ENCODE data around the gene FOXJ3. TPM values are rescaled to one million over a fixed set of nuclear protein-coding genes. Genes with fewer than 3 reads are reported as not detected.
A peak's percentile ranks its signal among the peaks of the same experiment; 100 is the strongest.

Gene FOXJ3
- total and polyA plus RNA-seq, 2 of the 13 experiments (the other 11 are each of a cell fraction or from before 2014, with no cell fraction given), result 16.6 to 48.5 TPM

DNA sequence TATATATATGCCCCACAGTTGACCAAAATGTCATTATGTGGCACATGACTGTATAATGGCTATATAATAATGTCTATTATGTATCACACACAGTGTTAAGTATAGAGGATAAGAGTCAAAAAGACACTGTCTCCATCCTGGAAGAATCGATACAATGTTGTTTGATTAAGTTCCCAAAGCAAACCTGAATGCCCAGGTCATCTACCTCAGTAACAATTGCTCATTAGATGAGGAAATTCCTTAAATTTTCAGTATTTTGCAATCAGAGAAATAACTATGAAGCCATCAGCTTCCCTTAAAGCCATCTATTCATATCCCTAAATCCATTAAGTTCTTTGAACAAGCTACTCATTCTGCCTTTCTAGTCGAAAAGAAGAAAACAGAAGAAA is 10.0 kb downstream of the FOXJ3 start (continued):
- TF ChIP-seq, protein P1, sequence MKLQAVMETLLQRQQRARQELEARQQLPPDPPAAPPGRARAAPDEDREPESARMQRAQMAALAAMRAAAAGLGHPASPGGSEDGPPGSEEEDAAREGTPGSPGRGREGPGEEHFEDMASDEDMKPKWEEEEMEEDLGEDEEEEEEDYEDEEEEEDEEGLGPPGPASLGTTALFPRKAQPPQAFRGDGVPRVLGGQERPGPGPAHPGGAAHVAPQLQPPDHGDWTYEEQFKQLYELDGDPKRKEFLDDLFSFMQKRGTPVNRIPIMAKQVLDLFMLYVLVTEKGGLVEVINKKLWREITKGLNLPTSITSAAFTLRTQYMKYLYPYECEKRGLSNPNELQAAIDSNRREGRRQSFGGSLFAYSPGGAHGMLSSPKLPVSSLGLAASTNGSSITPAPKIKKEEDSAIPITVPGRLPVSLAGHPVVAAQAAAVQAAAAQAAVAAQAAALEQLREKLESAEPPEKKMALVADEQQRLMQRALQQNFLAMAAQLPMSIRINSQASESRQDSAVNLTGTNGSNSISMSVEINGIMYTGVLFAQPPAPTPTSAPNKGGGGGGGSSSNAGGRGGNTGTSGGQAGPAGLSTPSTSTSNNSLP (IDR thresholded peaks at IDR 0.05; ENCODE audit: low read depth, low read length), result peak; percentile 73; the same call in 1 of the 2 replicates
- no peak for TF ChIP-seq HMGA1 (CRISPR knock-in tag; conservative IDR thresholded peaks at IDR 0.05)
- no peak for TF ChIP-seq ZNF775 (CRISPR knock-in tag; IDR thresholded peaks at IDR 0.05; ENCODE audit: borderline replicate concordance)
- TF ChIP-seq ZNF792 (CRISPR knock-in tag; IDR thresholded peaks at IDR 0.05), result no peak
- TF ChIP-seq MEF2D (CRISPR knock-in tag; IDR thresholded peaks at IDR 0.05), result no peak
- no peak for TF ChIP-seq MBNL3 (CRISPR knock-in tag; conservative IDR thresholded peaks at IDR 0.05)
- TF ChIP-seq FOSL1 (CRISPR knock-in tag; IDR thresholded peaks at IDR 0.05; ENCODE audit: borderline replicate concordance), result no peak
- peak; percentile 93 for TF ChIP-seq ONECUT2 (CRISPR knock-in tag; IDR thresholded peaks at IDR 0.05)
- TF ChIP-seq FOXK1 (CRISPR knock-in tag; IDR thresholded peaks at IDR 0.05; ENCODE audit: borderline replicate concordance, low read depth), result no peak
- peak; percentile 15; the same call in 1 of the 2 replicates for TF ChIP-seq KDM1A (CRISPR knock-in tag; IDR thresholded peaks at IDR 0.05)
- TF ChIP-seq, protein P2, sequence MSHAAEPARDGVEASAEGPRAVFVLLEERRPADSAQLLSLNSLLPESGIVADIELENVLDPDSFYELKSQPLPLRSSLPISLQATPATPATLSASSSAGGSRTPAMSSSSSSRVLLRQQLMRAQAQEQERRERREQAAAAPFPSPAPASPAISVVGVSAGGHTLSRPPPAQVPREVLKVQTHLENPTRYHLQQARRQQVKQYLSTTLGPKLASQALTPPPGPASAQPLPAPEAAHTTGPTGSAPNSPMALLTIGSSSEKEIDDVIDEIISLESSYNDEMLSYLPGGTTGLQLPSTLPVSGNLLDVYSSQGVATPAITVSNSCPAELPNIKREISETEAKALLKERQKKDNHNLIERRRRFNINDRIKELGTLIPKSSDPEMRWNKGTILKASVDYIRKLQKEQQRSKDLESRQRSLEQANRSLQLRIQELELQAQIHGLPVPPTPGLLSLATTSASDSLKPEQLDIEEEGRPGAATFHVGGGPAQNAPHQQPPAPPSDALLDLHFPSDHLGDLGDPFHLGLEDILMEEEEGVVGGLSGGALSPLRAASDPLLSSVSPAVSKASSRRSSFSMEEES (CRISPR knock-in tag; IDR thresholded peaks at IDR 0.05), result no peak
- peak; percentile 29; the same call in 1 of the 2 replicates for TF ChIP-seq FOXA3 (CRISPR knock-in tag; IDR thresholded peaks at IDR 0.05)
- TF ChIP-seq, protein P3, sequence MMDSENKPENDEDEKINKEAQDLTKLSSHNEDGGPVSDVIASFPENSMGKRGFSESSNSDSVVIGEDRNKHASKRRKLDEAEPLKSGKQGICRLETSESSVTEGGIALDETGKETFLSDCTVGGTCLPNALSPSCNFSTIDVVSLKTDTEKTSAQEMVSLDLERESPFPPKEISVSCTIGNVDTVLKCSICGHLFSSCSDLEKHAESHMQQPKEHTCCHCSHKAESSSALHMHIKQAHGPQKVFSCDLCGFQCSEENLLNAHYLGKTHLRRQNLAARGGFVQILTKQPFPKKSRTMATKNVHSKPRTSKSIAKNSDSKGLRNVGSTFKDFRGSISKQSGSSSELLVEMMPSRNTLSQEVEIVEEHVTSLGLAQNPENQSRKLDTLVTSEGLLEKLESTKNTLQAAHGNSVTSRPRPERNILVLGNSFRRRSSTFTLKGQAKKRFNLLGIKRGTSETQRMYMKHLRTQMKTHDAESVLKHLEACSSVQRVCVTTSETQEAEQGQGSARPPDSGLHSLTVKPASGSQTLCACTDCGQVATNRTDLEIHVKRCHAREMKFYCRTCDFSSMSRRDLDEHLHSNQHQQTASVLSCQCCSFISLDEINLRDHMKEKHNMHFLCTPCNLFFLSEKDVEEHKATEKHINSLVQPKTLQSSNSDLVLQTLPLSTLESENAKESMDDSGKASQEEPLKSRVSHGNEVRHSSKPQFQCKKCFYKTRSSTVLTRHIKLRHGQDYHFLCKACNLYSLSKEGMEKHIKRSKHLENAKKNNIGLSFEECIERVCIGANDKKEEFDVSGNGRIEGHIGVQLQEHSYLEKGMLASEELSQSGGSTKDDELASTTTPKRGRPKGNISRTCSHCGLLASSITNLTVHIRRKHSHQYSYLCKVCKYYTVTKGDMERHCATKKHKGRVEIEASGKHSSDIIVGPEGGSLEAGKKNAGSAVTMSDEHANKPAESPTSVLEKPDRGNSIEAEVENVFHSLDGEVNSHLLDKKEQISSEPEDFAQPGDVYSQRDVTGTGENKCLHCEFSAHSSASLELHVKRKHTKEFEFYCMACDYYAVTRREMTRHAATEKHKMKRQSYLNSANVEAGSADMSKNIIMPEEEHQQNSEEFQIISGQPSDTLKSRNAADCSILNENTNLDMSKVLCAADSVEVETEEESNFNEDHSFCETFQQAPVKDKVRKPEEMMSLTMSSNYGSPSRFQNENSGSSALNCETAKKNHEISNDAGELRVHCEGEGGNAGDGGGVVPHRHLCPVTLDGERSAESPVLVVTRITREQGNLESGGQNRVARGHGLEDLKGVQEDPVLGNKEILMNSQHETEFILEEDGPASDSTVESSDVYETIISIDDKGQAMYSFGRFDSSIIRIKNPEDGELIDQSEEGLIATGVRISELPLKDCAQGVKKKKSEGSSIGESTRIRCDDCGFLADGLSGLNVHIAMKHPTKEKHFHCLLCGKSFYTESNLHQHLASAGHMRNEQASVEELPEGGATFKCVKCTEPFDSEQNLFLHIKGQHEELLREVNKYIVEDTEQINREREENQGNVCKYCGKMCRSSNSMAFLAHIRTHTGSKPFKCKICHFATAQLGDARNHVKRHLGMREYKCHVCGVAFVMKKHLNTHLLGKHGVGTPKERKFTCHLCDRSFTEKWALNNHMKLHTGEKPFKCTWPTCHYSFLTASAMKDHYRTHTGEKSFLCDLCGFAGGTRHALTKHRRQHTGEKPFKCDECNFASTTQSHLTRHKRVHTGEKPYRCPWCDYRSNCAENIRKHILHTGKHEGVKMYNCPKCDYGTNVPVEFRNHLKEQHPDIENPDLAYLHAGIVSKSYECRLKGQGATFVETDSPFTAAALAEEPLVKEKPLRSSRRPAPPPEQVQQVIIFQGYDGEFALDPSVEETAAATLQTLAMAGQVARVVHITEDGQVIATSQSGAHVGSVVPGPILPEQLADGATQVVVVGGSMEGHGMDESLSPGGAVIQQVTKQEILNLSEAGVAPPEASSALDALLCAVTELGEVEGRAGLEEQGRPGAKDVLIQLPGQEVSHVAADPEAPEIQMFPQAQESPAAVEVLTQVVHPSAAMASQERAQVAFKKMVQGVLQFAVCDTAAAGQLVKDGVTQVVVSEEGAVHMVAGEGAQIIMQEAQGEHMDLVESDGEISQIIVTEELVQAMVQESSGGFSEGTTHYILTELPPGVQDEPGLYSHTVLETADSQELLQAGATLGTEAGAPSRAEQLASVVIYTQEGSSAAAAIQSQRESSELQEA (CRISPR knock-in tag; IDR thresholded peaks at IDR 0.05; ENCODE audit: not compliant biosample characterization), result no peak
- TF ChIP-seq ZNF10 (CRISPR knock-in tag; IDR thresholded peaks at IDR 0.05; ENCODE audit: borderline replicate concordance, low read depth), result no peak
- TF ChIP-seq, protein P4, sequence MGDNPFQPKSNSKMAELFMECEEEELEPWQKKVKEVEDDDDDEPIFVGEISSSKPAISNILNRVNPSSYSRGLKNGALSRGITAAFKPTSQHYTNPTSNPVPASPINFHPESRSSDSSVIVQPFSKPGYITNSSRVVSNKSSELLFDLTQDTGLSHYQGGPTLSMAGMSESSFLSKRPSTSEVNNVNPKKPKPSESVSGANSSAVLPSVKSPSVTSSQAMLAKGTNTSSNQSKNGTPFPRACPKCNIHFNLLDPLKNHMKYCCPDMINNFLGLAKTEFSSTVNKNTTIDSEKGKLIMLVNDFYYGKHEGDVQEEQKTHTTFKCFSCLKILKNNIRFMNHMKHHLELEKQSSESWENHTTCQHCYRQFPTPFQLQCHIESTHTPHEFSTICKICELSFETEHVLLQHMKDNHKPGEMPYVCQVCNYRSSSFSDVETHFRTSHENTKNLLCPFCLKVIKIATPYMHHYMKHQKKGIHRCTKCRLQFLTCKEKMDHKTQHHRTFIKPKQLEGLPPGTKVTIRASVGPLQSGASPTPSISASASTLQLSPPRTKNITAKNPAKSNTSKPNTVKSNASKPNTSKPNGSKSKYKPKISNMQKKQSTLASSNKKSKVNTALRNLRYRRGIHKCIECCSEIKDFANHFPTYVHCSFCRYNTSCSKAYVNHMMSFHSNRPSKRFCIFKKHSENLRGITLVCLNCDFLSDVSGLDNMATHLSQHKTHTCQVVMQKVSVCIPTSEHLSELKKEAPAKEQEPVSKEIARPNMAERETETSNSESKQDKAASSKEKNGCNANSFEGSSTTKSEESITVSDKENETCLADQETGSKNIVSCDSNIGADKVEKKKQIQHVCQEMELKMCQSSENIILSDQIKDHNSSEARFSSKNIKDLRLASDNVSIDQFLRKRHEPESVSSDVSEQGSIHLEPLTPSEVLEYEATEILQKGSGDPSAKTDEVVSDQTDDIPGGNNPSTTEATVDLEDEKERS (CRISPR knock-in tag; IDR thresholded peaks at IDR 0.05), result no peak
- no peak for TF ChIP-seq CBX2 (IDR thresholded peaks at IDR 0.05; ENCODE audit: low read depth, low read length)
- no peak for TF ChIP-seq CBX2 (CRISPR knock-in tag; IDR thresholded peaks at IDR 0.05; ENCODE audit: low read depth)
